DMS 273 treated with DMSO at 0.1 percent for 48 hours (cell line): ENCODE data around the gene PLEKHF1.
A peak's percentile ranks its signal among the peaks of the same experiment; 100 is the strongest.

Experiments
- DNase-seq: peaks from one replicate; lab custom pipeline; 2025; lab: John Stamatoyannopoulos, UW

Gene PLEKHF1

GRCh38 chr19:29679598-29680210 is 14.4 kb downstream of the PLEKHF1 start:
- DNase-seq: no peak

- DNase-seq: no peak
These were observed 15.2 kb downstream of the PLEKHF1 start for GRCh38 chr19:29680447-29680846.

- DNase-seq: no peak
These were observed 15.7 kb downstream of the PLEKHF1 start for GRCh38 chr19:29680937-29681336.

- no peak for DNase-seq
These were observed 16.4 kb downstream of the PLEKHF1 start for GRCh38 chr19:29681422-29682235.

GRCh38 chr19:29682236-29682895 is 17.1 kb downstream of the PLEKHF1 start:
- no peak for DNase-seq

GRCh38 chr19:29683009-29683408 is 17.7 kb downstream of the PLEKHF1 start:
- no peak for DNase-seq

GRCh38 chr19:29685326-29685725 is 20.1 kb downstream of the PLEKHF1 start:
- no peak for DNase-seq

GRCh38 chr19:29686285-29686805 is 21.1 kb downstream of the PLEKHF1 start:
- no peak for DNase-seq

GRCh38 chr19:29687244-29687896 is 22.1 kb downstream of the PLEKHF1 start:
- DNase-seq: no peak

GRCh38 chr19:29687897-29688728 is 22.9 kb downstream of the PLEKHF1 start:
- no peak for DNase-seq

- peak; percentile 26 for DNase-seq
These were observed 25.6 kb downstream of the PLEKHF1 start for GRCh38 chr19:29690842-29691241.

- DNase-seq: no peak
These were observed 28.9 kb downstream of the PLEKHF1 start for GRCh38 chr19:29694161-29694560.

- peak; percentile 50 for DNase-seq
These were observed 29.7 kb downstream of the PLEKHF1 start for GRCh38 chr19:29694669-29695627.

GRCh38 chr19:29695765-29696564 is 30.7 kb downstream of the PLEKHF1 start:
- DNase-seq: no peak

GRCh38 chr19:29696565-29696846 is 31.2 kb downstream of the PLEKHF1 start:
- no peak for DNase-seq

GRCh38 chr19:29697523-29698261 is 32.4 kb downstream of the PLEKHF1 start:
- DNase-seq: no peak

- DNase-seq: no peak
These were observed 34.6 kb downstream of the PLEKHF1 start for GRCh38 chr19:29699861-29700260.

- no peak for DNase-seq
These were observed 35.2 kb downstream of the PLEKHF1 start for GRCh38 chr19:29700498-29700897.
